WTC11 (cell line): ENCODE measurements around the gene TBC1D14. TPM values are rescaled to one million over a fixed set of nuclear protein-coding genes. Genes with fewer than 3 reads are reported as not detected.

Source experiments
- ATAC-seq: fragments of 200-7000 bp; cut with Tn5 transposase; 2 replicates; pipeline ENCODE4 v1.10.0; 2021; ENCODE audit warnings: mild to moderate bottlenecking, moderate library complexity
- CTCF ChIA-PET: fragments of 300-600 bp; sonication (Branson Sonifier 250); formaldehyde crosslinking; loops from one replicate; lab custom pipeline; 2021; ENCODE audit warnings: antibody characterized with exemption; lab: Charles Lee
- POLR2A ChIA-PET: fragments of 350-600 bp; sonication (Branson Sonifier 250); formaldehyde crosslinking; loops from one replicate; lab custom pipeline; 2021; ENCODE audit warnings: antibody characterized with exemption; lab: Charles Lee
- DNase-seq: peaks from one replicate; pipeline ENCODE4 v3.0.0; 2021; ENCODE audit warnings: low spot score
- H3K27ac Mint-ChIP-seq: 2 replicates; pipeline ENCODE4 v1.8.0; 2021; ENCODE audit warnings: mixed read lengths
- H3K27me3 Mint-ChIP-seq: 2 replicates; pipeline ENCODE4 v1.8.0; 2021; ENCODE audit warnings: low read depth, mild to moderate bottlenecking, moderate library complexity, mixed read lengths
- H3K36me3 Mint-ChIP-seq: 2 replicates; pipeline ENCODE4 v1.8.0; 2021; ENCODE audit warnings: mixed read lengths
- H3K4me1 Mint-ChIP-seq: 2 replicates; pipeline ENCODE4 v1.8.0; 2022; ENCODE audit warnings: mixed read lengths
- H3K4me3 Mint-ChIP-seq: 2 replicates; pipeline ENCODE4 v1.8.0; 2021; ENCODE audit warnings: mild to moderate bottlenecking, moderate library complexity, mixed read lengths
- H3K9me3 Mint-ChIP-seq: 2 replicates; pipeline ENCODE4 v1.8.0; 2021; ENCODE audit warnings: mixed read lengths
- ESRRA ChIP-seq: sonication (generic); formaldehyde crosslinking; IDR thresholded peaks from 2 replicates; pipeline ENCODE4 v1.8.1; 2022; ENCODE audit warnings: mild to moderate bottlenecking, missing genetic modification reagents, borderline replicate concordance
- FOXJ3 ChIP-seq: sonication (generic); formaldehyde crosslinking; IDR thresholded peaks from 2 replicates; pipeline ENCODE4 v1.9.0; 2021; ENCODE audit warnings: missing genetic modification reagents, mild to moderate bottlenecking, borderline replicate concordance
- FOXP1 ChIP-seq: sonication (generic); formaldehyde crosslinking; IDR thresholded peaks from 2 replicates; pipeline ENCODE4 v1.8.0; 2022; ENCODE audit warnings: missing genetic modification reagents, mild to moderate bottlenecking, moderate library complexity, borderline replicate concordance
- HMGA2 ChIP-seq: fragments of 250-450 bp; sonication (Bioruptor Pico); IDR thresholded peaks from 2 replicates; pipeline ENCODE4 v1.4.0; 2021; ENCODE audit warnings: mild to moderate bottlenecking, moderate library complexity
- IRF2 ChIP-seq: sonication (generic); formaldehyde crosslinking; IDR thresholded peaks from 2 replicates; pipeline ENCODE4 v1.8.0; 2022; ENCODE audit warnings: low read depth, missing genetic modification reagents, borderline replicate concordance
- MYBL2 ChIP-seq: sonication (generic); formaldehyde crosslinking; IDR thresholded peaks from 2 replicates; pipeline ENCODE4 v1.8.1; 2023; ENCODE audit warnings: mild to moderate bottlenecking, moderate library complexity, missing genetic modification reagents
- NR3C1 ChIP-seq: sonication (generic); formaldehyde crosslinking; conservative IDR thresholded peaks from 2 replicates; pipeline ENCODE4 v1.8.1; 2023; ENCODE audit warnings: low read depth, mild to moderate bottlenecking, missing genetic modification reagents
- OVOL2 ChIP-seq: fragments of 250-450 bp; sonication (Bioruptor Pico); IDR thresholded peaks from 2 replicates; pipeline ENCODE4 v1.9.0; 2021; ENCODE audit warnings: mild to moderate bottlenecking, borderline replicate concordance
- RORB ChIP-seq: fragments of 250-450 bp; sonication (Bioruptor Pico); IDR thresholded peaks from 2 replicates; pipeline ENCODE4 v1.9.0; 2021; ENCODE audit warnings: mild to moderate bottlenecking
- TEAD1 ChIP-seq: sonication (generic); formaldehyde crosslinking; IDR thresholded peaks from 2 replicates; pipeline ENCODE4 v1.8.0; 2022; ENCODE audit warnings: mild to moderate bottlenecking, missing genetic modification reagents
- TEAD4 ChIP-seq: sonication (generic); formaldehyde crosslinking; IDR thresholded peaks from 2 replicates; pipeline ENCODE4 v1.8.0; 2022; ENCODE audit warnings: mild to moderate bottlenecking, missing genetic modification reagents
- ZBTB21 ChIP-seq: sonication (generic); formaldehyde crosslinking; IDR thresholded peaks from 2 replicates; pipeline ENCODE4 v1.8.1; 2023; ENCODE audit warnings: mild to moderate bottlenecking, missing genetic modification reagents, borderline replicate concordance
- ZNF219 ChIP-seq: sonication (generic); formaldehyde crosslinking; IDR thresholded peaks from 2 replicates; pipeline ENCODE4 v1.8.0; 2023; ENCODE audit warnings: missing genetic modification reagents, mild to moderate bottlenecking, borderline replicate concordance
- ZNF396 ChIP-seq: fragments of 250-450 bp; sonication (Bioruptor Pico); IDR thresholded peaks from 2 replicates; pipeline ENCODE4 v1.8.0; 2021; ENCODE audit warnings: mild to moderate bottlenecking, moderate library complexity, borderline replicate concordance
- ZNF416 ChIP-seq: fragments of 250-450 bp; sonication (Bioruptor Pico); IDR thresholded peaks from 2 replicates; pipeline ENCODE4 v1.9.0; 2021; ENCODE audit warnings: mild to moderate bottlenecking, inconsistent platforms
- total RNA-seq: library from RNA; stranded (reverse); gene quantifications from 3 replicates; pipeline ENCODE4 v1.2.3, GENCODE V29; 2021
- TF ChIP-seq, protein P1 (sequence below): fragments of 200-600 bp; IDR thresholded peaks from 2 replicates; pipeline ENCODE4 v1.8.0; 2022; ENCODE audit warnings: antibody characterized with exemption
- TF ChIP-seq, protein P2 (sequence below): fragments of 250-450 bp; sonication (Bioruptor Pico); IDR thresholded peaks from 2 replicates; pipeline ENCODE4 v1.9.0; 2021; ENCODE audit warnings: mild to moderate bottlenecking
- TF ChIP-seq, protein P3 (sequence below): sonication (generic); formaldehyde crosslinking; IDR thresholded peaks from 2 replicates; pipeline ENCODE4 v1.8.1; 2023; ENCODE audit warnings: mild to moderate bottlenecking, missing genetic modification reagents
- TF ChIP-seq, protein P4 (sequence below): sonication (generic); formaldehyde crosslinking; IDR thresholded peaks from 2 replicates; pipeline ENCODE4 v1.8.1; 2023; ENCODE audit warnings: mild to moderate bottlenecking, missing genetic modification reagents, moderate library complexity
- TF ChIP-seq, protein P5 (sequence below): sonication (generic); formaldehyde crosslinking; conservative IDR thresholded peaks from 2 replicates; pipeline ENCODE4 v1.8.1; 2022; ENCODE audit warnings: mild to moderate bottlenecking, missing genetic modification reagents
- TF ChIP-seq, protein P6 (sequence below): sonication (generic); formaldehyde crosslinking; IDR thresholded peaks from 2 replicates; pipeline ENCODE4 v1.8.1; 2022; ENCODE audit warnings: missing genetic modification reagents, borderline replicate concordance

The TBC1D14 gene
- total RNA-seq, 1 experiment from 2014 or later = 45.1 TPM

DNA sequence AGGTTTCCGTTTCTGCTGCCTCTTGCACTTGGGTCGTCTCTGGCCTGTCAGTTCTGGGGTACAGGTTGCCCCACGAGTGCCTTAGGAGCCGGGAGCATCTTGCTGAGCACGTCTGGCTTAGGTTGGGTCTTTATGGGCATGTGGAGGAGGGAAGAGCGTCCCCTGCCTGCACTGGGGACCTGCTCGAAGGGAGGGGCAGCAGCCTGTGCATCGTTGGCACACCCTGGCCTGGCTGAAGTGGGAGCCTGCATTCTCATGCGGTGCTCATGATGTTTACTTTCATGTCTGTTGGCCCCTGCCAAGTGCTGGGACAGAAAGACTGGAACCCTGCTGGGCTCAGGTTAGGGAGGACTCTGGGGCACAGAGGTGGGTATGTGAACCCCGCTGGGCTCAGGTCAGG lies 109.7 kb downstream of the TBC1D14 start (continued):
- no peak for TF ChIP-seq OVOL2
- TF ChIP-seq MYBL2 = no peak
- no peak for TF ChIP-seq ZBTB21 (CRISPR knock-in tag)

DNA sequence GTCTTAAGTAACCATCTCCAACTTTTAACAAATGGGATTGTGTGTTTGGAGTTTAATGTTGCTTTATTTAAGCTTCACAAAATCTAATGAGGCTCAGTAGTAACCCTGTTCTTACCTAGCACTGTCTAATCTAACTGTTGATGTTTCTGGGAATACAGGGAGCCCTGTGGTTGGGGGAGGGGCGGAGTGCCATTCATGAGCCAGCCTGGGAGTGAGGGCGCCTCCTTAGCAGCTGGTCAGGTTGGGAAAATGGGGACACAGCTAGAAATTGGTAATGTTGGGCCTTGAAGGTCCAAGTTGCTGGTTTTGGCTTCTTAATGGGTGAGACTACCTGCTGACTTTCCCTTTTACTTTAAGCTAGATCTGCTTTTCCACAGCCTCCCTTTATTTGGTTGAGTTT lies 110.7 kb downstream of the TBC1D14 start:
- H3K27ac Mint-ChIP-seq = no peak overlapping the region; the same call in 1 of the 2 replicates
- ChIA-PET CTCF (interaction anchor here (1.0 to 1.3 kb wide), 3 partner anchors 23 to 300 kb away, joined by 4 to 6 read pairs (median 5); partner anchors contain the start of gene TADA2B), POLR2A (no interaction called here)
- peaks cover 34% of the 10 kb centered on the region for H3K36me3 Mint-ChIP-seq
- no peaks in the 10 kb centered on the region for H3K27me3 Mint-ChIP-seq
- no peaks in the 10 kb centered on the region for H3K9me3 Mint-ChIP-seq
- peaks cover 18% of the 10 kb centered on the region for H3K4me1 Mint-ChIP-seq
- H3K4me3 Mint-ChIP-seq = no peak overlapping the region
- DNase-seq = peak; percentile 44
- peak; percentile 68 for ATAC-seq
- TF ChIP-seq HMGA2 (CRISPR knock-in tag) (no peak), TEAD4 (CRISPR knock-in tag) (no peak), ESRRA (no peak), NR3C1 (CRISPR knock-in tag) (no peak), IRF2 (no peak), ZNF416 (CRISPR knock-in tag) (no peak), ZNF219 (CRISPR knock-in tag) (no peak), ZNF396 (CRISPR knock-in tag) (no peak), MYBL2 (no peak), RORB (CRISPR knock-in tag) (no peak), FOXJ3 (CRISPR knock-in tag) (no peak), TEAD1 (CRISPR knock-in tag) (no peak), FOXP1 (CRISPR knock-in tag) (no peak)
- TF ChIP-seq, protein P1, sequence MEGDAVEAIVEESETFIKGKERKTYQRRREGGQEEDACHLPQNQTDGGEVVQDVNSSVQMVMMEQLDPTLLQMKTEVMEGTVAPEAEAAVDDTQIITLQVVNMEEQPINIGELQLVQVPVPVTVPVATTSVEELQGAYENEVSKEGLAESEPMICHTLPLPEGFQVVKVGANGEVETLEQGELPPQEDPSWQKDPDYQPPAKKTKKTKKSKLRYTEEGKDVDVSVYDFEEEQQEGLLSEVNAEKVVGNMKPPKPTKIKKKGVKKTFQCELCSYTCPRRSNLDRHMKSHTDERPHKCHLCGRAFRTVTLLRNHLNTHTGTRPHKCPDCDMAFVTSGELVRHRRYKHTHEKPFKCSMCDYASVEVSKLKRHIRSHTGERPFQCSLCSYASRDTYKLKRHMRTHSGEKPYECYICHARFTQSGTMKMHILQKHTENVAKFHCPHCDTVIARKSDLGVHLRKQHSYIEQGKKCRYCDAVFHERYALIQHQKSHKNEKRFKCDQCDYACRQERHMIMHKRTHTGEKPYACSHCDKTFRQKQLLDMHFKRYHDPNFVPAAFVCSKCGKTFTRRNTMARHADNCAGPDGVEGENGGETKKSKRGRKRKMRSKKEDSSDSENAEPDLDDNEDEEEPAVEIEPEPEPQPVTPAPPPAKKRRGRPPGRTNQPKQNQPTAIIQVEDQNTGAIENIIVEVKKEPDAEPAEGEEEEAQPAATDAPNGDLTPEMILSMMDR = no peak
- TF ChIP-seq, protein P2, sequence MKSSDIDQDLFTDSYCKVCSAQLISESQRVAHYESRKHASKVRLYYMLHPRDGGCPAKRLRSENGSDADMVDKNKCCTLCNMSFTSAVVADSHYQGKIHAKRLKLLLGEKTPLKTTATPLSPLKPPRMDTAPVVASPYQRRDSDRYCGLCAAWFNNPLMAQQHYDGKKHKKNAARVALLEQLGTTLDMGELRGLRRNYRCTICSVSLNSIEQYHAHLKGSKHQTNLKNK (CRISPR knock-in tag) = no peak
- TF ChIP-seq, protein P3, sequence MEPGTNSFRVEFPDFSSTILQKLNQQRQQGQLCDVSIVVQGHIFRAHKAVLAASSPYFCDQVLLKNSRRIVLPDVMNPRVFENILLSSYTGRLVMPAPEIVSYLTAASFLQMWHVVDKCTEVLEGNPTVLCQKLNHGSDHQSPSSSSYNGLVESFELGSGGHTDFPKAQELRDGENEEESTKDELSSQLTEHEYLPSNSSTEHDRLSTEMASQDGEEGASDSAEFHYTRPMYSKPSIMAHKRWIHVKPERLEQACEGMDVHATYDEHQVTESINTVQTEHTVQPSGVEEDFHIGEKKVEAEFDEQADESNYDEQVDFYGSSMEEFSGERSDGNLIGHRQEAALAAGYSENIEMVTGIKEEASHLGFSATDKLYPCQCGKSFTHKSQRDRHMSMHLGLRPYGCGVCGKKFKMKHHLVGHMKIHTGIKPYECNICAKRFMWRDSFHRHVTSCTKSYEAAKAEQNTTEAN (CRISPR knock-in tag) = no peak
- TF ChIP-seq, protein P4, sequence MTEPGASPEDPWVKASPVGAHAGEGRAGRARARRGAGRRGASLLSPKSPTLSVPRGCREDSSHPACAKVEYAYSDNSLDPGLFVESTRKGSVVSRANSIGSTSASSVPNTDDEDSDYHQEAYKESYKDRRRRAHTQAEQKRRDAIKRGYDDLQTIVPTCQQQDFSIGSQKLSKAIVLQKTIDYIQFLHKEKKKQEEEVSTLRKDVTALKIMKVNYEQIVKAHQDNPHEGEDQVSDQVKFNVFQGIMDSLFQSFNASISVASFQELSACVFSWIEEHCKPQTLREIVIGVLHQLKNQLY (CRISPR knock-in tag) = no peak
- TF ChIP-seq, protein P5, sequence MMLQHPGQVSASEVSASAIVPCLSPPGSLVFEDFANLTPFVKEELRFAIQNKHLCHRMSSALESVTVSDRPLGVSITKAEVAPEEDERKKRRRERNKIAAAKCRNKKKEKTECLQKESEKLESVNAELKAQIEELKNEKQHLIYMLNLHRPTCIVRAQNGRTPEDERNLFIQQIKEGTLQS = no peak
- TF ChIP-seq, protein P6, sequence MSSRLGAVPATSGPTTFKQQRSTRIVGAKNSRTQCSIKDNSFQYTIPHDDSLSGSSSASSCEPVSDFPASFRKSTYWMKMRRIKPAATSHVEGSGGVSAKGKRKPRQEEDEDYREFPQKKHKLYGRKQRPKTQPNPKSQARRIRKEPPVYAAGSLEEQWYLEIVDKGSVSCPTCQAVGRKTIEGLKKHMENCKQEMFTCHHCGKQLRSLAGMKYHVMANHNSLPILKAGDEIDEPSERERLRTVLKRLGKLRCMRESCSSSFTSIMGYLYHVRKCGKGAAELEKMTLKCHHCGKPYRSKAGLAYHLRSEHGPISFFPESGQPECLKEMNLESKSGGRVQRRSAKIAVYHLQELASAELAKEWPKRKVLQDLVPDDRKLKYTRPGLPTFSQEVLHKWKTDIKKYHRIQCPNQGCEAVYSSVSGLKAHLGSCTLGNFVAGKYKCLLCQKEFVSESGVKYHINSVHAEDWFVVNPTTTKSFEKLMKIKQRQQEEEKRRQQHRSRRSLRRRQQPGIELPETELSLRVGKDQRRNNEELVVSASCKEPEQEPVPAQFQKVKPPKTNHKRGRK (CRISPR knock-in tag) = no peak
- TF ChIP-seq, all 79 proteins: peak for 0
